Measurements from ENCODE around the gene RACK1. TPM values are rescaled to one million over a fixed set of nuclear protein-coding genes. Genes with fewer than 3 reads are reported as not detected.
A peak's percentile ranks its signal among the peaks of the same experiment; 100 is the strongest.

The RACK1 gene
- total and polyA plus RNA-seq, 2 of the 8 experiments (the other 6 are each of a cell fraction or from before 2014, with no cell fraction given): 2,589 to 7,971 TPM

GRCh38 chr5:181188700-181189362 lies 54.9 kb downstream of the RACK1 start (continued):
- TF ChIP-seq ATF2 (IDR thresholded peaks at IDR 0.05; ENCODE audit: low read length) (peak; percentile 86; the same call in 1 of the 2 replicates), SP2 (IDR thresholded peaks at IDR 0.05; ENCODE audit: low read length) (no peak), TEAD4 (IDR thresholded peaks at IDR 0.05; ENCODE audit: low read depth, low read length) (peak; percentile 64), CBX8 (IDR thresholded peaks at IDR 0.05; ENCODE audit: borderline replicate concordance, low read depth, low read length) (no peak), SIX5 (IDR thresholded peaks at IDR 0.05; ENCODE audit: low read depth, low read length) (no peak), TAF1 (IDR thresholded peaks at IDR 0.05; ENCODE audit: low read depth, low read length) (no peak), CBX5 (IDR thresholded peaks at IDR 0.05; ENCODE audit: low read depth, low read length) (no peak), ZNF274 (IDR thresholded peaks at IDR 0.05; ENCODE audit: borderline replicate concordance, extremely low read depth, low read length) (no peak), KDM5A (IDR thresholded peaks at IDR 0.05; ENCODE audit: low read length) (no peak), CHD7 (IDR thresholded peaks at IDR 0.05; ENCODE audit: insufficient replicate concordance, low read length) (no peak)
